Measurements from ENCODE around the gene SLC37A4.

Gene SLC37A4

GRCh38 chr11:119016216-119017009 lies 14.3 kb downstream of the SLC37A4 start:
- no peak for TF ChIP-seq CTCF (IDR thresholded peaks at IDR 0.05; ENCODE audit: control insufficient read depth, extremely low read depth, insufficient read depth)
- peak overlapping the region; percentile 98 for H3K4me3 ChIP-seq (ENCODE audit: low read depth, low read length)
- DNase-seq (ENCODE audit: low read depth) = no peak

GRCh38 chr11:119015054-119015611 lies 15.5 kb downstream of the SLC37A4 start:
- H3K4me3 ChIP-seq (ENCODE audit: low read depth, low read length) = no peak overlapping the region
- TF ChIP-seq CTCF (IDR thresholded peaks at IDR 0.05; ENCODE audit: control insufficient read depth, extremely low read depth, insufficient read depth) = peak; percentile 33; the same call in 1 of the 2 replicates
- no peak for DNase-seq (ENCODE audit: low read depth)

GRCh38 chr11:119014209-119014924 lies 16.3 kb downstream of the SLC37A4 start:
- DNase-seq (ENCODE audit: low read depth) = no peak
- TF ChIP-seq CTCF (IDR thresholded peaks at IDR 0.05; ENCODE audit: control insufficient read depth, extremely low read depth, insufficient read depth) = no peak

DNA sequence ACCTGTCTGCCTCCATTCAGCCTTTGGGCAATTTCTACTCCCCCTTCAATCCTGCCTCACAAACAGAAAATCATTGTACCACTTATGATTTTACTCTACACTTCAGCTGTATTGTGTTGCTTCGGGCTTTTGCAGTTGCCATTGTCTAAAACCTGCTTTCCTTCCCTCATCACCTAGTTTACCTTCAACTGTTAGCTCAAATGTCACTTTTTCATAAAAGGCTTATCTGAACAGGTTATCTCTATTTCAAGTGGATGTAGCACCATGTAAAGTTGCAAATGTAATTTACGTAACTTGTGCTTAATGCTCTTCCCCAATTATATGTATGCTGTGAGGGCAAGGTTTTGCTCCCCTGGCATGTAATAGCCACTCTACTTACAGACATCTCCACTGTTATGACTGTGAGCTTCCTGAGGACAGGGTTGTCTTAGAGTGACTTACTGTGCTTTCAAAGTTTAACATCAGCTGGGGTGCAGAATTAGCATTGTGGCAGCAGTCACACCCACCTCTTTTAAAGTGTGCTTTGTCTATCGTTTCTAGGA lies 18.0 kb downstream of the SLC37A4 start:
- no peak for DNase-seq (ENCODE audit: low read depth)
- TF ChIP-seq CTCF (IDR thresholded peaks at IDR 0.05; ENCODE audit: control insufficient read depth, extremely low read depth, insufficient read depth) = no peak
- H3K4me3 ChIP-seq (ENCODE audit: low read depth, low read length) = no peak overlapping the region

More at GRCh38 chr11:119014209-119014924, 16.3 kb downstream of the SLC37A4 start:
- H3K4me3 ChIP-seq (ENCODE audit: low read depth, low read length) = no peak overlapping the region

DNA sequence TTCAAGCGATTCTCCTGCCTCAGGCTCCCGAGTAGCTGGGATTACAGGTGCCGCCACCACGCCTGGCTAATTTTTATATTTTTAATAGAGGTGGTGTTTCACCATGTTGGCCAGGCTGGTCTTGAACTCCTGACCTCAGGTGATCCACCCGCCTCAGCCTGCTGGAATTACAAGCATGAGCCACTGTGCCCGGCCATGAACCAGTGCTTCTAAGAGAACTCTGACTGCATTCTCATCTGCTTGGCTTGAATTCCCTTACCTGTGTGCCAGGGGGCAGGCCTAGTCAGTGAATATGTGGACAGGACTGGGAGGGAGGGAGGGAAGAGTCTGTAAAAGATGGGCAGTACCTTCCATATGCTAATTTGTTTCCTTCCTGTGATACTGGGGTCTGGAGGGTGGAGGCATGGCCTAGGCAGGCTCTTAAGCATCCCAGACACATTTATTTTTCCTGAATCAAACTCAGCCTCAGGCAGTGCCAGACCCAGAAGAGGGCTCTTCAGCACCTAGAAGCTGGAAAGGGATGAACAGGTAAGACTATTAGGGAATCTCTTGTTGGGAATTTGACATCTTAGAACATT lies 19.1 kb downstream of the SLC37A4 start:
- DNase-seq (ENCODE audit: low read depth) = no peak
- TF ChIP-seq CTCF (IDR thresholded peaks at IDR 0.05; ENCODE audit: control insufficient read depth, extremely low read depth, insufficient read depth) = no peak
- no peak overlapping the region for H3K4me3 ChIP-seq (ENCODE audit: low read depth, low read length)

DNA sequence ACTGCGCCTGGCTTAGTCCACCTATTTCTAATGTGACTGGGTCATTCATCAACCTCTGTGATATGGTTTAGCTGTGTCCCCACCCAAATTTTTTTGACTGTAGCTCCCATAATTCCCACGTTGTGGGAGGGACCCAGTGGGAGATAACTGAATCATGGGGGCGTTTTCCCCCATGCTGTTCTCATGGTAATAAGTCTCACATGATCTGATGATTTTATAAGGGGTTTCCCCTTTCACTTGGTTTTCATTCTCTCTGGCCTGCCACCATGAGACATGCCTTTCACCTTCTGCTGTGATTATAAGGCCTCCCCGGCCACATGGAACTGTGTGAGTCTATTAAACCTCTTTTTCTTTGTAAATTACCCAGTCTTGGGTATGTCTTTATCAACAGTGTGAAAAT lies 24.0 kb downstream of the SLC37A4 start:
- H3K4me3 ChIP-seq (ENCODE audit: low read depth, low read length) = no peak overlapping the region
- DNase-seq (ENCODE audit: low read depth) = no peak
- no peak for TF ChIP-seq CTCF (IDR thresholded peaks at IDR 0.05; ENCODE audit: control insufficient read depth, extremely low read depth, insufficient read depth)

Data from LNCaP clone FGC (cell line).